Fibroblast of lung (primary cell): ENCODE data around the gene THAP7.

Experiments used
- CTCF ChIP-seq, 2 donors: IDR thresholded peaks in 1 of 2; conservative IDR thresholded peaks in 1 of 2; 1 replicate in 1 of 2; 2 replicates in 1 of 2; pipeline ENCODE4 v1.5.1; 2011 to 2012; ENCODE audit warnings: low read length in 2 of 2, control low read depth in 1 of 2, inconsistent platforms in 1 of 2, low read depth in 1 of 2, mild to moderate bottlenecking in 1 of 2
- EZH2 ChIP-seq: IDR thresholded peaks from 2 replicates; pipeline ENCODE4 v1.5.1; 2012; ENCODE audit warnings: low read length, control low read depth, mild to moderate bottlenecking; ENCODE audit errors: missing control alignments

DNA sequence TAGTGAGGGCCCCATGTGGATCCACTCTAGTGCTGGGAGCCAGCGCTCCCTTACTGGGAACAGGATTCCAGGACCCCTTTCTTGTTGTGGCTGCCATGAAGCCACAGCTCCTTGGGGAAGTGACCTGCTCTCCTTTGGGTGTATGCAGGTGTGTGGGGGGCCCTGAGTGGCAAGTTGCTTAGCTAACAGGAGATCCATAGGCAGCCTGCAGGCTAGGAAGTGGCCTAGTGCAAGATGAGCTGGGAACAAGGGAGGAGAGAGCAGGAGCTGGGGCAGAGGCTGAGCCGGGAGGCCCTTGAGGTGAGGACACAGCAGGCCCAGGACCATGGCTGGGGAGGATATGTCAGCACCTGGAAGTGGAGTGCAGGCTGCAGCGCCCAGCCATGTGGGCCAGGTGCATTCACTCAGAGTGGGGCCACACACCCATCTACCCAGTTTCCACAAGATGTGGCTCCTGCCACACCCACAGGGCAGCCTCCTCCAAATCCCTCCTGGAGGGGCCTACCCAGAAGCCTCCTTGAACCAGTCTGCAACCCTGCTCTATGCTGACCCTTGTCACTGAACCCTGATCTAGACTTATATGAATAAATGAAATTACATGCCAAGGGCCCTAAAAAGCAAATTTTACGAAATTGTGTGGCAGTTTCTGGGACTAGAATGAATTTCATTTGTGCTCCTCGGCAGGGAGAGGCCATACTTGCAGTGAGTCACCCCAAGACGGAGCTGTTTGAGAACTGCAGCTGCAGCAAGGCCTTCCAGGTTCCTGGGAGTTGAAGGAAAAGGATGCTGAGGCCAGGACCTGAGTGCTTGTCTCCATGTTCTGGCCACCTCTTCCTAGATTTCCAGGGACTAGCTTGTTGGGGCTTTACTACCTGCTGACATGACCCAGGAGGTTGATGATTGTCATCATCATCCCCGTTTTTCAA lies 3.2 kb downstream of the THAP7 start:
- no peak for TF ChIP-seq CTCF (conservative IDR thresholded peaks at IDR 0.05 in 1 of 2, IDR thresholded peaks at IDR 0.05 in 1 of 2; ENCODE audit: low read depth in 1 of 2, low read length in 2 of 2)
- TF ChIP-seq EZH2 = no peak
